ENCODE measurements around the gene EIF1B. TPM values are rescaled to one million over a fixed set of nuclear protein-coding genes. Genes with fewer than 3 reads are reported as not detected.

Gene EIF1B
- total RNA-seq, 1 experiment from 2014 or later = 13.0 TPM

DNA sequence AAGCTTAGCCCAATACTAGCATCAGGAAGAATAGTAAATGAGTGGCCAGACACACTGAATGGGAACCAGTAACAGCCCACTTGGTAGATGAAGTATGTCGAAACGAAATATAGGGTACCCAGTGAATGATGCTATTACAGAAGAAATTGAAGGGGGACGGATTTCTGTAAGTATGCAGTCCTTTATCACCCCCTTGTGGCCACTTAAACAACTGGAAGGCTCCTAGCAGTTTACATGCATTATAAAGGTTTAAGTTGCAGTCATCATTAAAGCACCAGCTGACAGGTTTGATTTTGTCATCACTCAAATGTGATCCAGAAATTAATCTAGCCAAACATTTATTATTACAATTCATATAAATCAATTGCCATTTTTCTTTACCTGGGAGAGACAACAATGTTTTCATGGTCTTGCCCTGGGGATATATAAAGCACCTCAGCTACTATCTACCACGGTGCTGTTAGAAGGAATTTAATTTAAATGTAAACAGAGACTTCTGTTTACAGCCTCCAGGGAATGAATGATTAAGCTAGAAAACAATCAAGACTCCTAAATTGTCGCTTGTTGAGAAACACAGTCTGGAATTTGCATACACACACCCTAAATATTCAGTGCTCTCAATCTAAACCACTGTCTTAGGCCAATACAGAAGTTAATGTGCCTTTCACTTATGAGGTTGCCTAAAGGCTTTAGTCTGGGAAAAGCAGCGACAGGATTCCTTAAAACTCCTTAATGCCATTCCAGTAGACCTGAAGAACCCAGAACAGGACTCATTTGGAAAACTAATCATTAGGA, 7.8 kb downstream of the EIF1B start:
- DNase-seq (ENCODE audit: low read depth in 1 of 2, low spot score in 2 of 2) = no peak
- Histone ChIP-seq H3K27ac (no peak overlapping the region), H3K4me3 (no peak overlapping the region), H3K36me3 (peaks cover 22% of the 10 kb centered on the region), H3K27me3 (replicated peaks) (no peaks in the 10 kb centered on the region), H3K4me1 (replicated peaks) (no peaks in the 10 kb centered on the region), H3K9me3 (replicated peaks) (no peaks in the 10 kb centered on the region)

DNA sequence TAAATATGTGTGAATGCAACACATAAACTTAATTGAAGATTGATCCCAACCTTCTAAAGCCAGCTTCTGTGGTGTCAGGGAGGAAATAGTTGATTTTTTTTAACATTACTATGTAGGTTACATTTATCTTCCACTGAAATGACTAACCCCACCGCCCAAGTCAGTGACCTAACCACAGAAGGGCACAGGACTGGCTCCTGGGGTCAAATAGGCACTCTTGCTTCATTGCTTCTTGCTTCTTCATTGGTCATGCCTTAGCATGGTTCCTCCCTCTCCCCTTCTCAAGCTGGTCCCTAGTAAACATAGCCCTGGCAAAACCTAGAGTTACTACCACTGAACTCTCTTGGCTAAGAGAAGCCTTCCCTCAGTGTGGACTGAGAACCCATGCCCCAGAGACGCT, 12.3 kb downstream of the EIF1B start:
- Histone ChIP-seq H3K27me3 (replicated peaks) (no peaks in the 10 kb centered on the region), H3K4me3 (no peak overlapping the region), H3K9me3 (replicated peaks) (no peaks in the 10 kb centered on the region), H3K4me1 (replicated peaks) (no peaks in the 10 kb centered on the region), H3K36me3 (no peaks in the 10 kb centered on the region), H3K27ac (no peak overlapping the region)
- no peak for DNase-seq (ENCODE audit: low read depth in 1 of 2, low spot score in 2 of 2)

DNA sequence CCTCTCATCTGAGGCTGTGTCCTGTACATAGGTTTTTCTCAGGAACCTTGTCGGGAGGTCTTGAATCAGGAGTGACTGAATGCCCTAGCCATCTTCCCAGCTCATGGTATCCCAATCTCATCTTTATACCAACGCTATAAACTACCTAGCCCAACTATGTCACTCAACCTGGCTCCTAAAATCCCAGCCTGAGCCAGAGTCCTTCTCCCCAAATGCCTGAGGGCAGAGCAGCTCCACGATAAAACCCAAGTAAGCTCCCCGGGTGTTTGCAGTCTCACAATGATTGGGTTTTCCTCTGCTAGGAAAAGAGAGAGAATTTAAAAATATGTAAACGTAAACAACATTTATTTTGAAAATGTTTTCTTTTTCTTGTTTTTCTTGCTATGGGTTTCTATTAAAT, 14.4 kb downstream of the EIF1B start:
- Histone ChIP-seq H3K9me3 (replicated peaks) (no peaks in the 10 kb centered on the region), H3K27ac (no peak overlapping the region)
- DNase-seq (ENCODE audit: low read depth in 1 of 2, low spot score in 2 of 2) = no peak

DNA sequence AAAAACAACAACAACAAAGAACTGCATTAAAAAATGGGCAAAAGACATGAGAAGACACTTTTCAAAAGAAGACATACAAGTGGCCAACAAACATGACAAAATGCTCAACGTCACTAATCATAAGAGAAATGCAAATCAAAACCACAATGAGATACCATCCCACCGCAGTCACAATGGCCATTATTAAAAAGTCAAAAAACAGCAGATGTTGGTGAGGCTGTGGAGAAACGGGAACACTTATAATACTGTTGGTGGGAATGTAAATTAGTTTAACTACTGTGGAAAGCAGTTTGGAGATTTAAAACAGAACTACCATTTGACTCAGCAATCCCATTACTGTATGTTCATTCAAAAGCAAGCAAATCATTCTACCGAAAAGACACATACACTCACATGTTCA, 15.1 kb downstream of the EIF1B start:
- H3K27ac ChIP-seq = no peak overlapping the region
- H3K9me3 ChIP-seq (replicated peaks) = no peaks in the 10 kb centered on the region
- no peak overlapping the region for H3K4me3 ChIP-seq
- H3K4me1 ChIP-seq (replicated peaks) = no peaks in the 10 kb centered on the region
- DNase-seq (ENCODE audit: low read depth in 1 of 2, low spot score in 2 of 2) = no peak
- H3K36me3 ChIP-seq = no peaks in the 10 kb centered on the region
- H3K27me3 ChIP-seq (replicated peaks) = no peaks in the 10 kb centered on the region

More for the DNA sequence above, 14.4 kb downstream of the EIF1B start:
- Histone ChIP-seq H3K27me3 (replicated peaks) (no peaks in the 10 kb centered on the region), H3K36me3 (no peaks in the 10 kb centered on the region), H3K4me1 (replicated peaks) (no peaks in the 10 kb centered on the region), H3K4me3 (no peak overlapping the region)

DNA sequence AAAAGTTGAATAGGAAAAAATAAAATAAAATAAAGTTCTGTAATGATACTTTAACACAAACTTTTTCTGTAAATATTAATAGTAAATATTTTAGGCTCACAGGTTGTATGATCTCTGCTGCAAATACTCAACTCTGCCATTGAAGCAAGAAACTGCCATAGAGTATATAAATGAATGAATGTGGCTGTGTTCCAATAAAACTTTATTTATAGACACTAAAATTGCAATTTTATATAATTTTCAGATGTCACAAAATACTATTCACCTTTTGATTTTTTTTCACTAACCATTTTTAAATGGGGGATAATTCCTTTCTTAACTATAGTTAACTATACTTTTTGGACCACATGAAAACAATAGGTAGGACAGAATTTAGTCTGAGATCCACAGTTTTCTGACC, 16.0 kb downstream of the EIF1B start:
- no peak for DNase-seq (ENCODE audit: low read depth in 1 of 2, low spot score in 2 of 2)
- H3K27me3 ChIP-seq (replicated peaks) = no peaks in the 10 kb centered on the region
- no peaks in the 10 kb centered on the region for H3K36me3 ChIP-seq
- no peaks in the 10 kb centered on the region for H3K9me3 ChIP-seq (replicated peaks)
- H3K4me3 ChIP-seq = no peak overlapping the region
- no peaks in the 10 kb centered on the region for H3K4me1 ChIP-seq (replicated peaks)
- no peak overlapping the region for H3K27ac ChIP-seq

DNA sequence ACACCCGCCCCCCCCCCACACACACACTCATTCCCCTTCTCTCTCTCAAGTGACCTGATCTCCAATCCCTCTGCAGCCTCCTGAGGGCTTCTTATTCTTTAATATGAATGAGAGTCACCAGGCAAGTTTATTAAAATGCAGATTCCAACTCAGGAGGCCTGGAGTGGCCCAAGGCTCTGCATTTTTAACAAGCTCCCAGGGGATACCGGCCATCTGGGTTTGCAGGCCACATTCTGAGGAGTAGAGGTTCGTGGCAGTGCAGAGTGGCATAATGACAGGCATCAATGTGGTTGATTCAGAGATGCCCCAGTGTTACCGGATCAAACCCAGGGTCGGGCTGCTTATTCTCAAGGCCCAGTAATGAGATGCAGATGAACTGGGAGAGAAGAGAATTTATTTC, 18.9 kb downstream of the EIF1B start:
- H3K27ac ChIP-seq = no peak overlapping the region
- no peak for DNase-seq (ENCODE audit: low read depth in 1 of 2, low spot score in 2 of 2)

DNA sequence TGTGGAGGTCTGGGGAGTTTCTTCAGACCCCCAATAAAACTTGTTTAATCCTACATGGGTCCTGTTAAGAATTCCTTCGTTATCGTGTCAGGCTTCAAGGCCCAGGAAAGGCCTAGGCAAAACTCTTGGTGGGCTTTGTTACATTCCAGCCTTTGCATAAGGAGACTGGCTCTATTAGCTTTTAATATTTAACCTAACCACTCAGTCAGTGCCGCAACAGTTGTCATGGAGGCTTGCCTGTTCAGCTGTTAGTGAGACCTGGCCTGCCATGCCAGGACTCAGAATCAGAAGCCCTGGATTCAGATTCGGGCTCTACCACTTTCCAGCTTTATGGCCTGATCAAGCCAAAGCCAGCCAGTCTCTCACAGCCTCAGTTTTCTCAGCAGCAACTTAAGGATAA, 19.6 kb downstream of the EIF1B start:
- no peaks in the 10 kb centered on the region for H3K4me1 ChIP-seq (replicated peaks)
- no peaks in the 10 kb centered on the region for H3K9me3 ChIP-seq (replicated peaks)
- H3K27ac ChIP-seq = no peak overlapping the region
- H3K4me3 ChIP-seq = no peak overlapping the region
- H3K36me3 ChIP-seq = no peaks in the 10 kb centered on the region
- no peak for DNase-seq (ENCODE audit: low read depth in 1 of 2, low spot score in 2 of 2)
- no peaks in the 10 kb centered on the region for H3K27me3 ChIP-seq (replicated peaks)

More for the DNA sequence above, 18.9 kb downstream of the EIF1B start:
- Histone ChIP-seq H3K4me1 (replicated peaks) (no peaks in the 10 kb centered on the region), H3K4me3 (no peak overlapping the region), H3K9me3 (replicated peaks) (no peaks in the 10 kb centered on the region), H3K36me3 (no peaks in the 10 kb centered on the region), H3K27me3 (replicated peaks) (no peaks in the 10 kb centered on the region)

DNA sequence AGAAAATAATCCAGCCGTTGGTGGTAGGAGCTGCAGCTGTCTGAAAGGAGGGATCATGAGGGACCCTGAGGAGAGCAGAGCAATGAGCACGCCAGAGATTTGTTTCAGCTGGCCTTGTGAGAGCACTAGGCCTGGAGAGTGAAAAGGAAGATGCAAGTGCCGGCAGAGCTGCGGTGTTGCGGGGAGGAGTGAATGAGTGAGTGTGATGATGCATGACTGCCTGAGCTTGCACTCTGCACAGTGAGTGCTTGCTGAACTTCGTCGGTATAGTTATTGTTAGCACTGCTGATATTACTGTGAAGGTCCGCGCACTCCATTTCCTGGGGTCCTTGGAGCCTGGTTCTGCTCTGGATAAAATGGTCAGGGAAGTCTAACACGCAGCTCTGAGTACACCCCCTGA, 23.2 kb downstream of the EIF1B start:
- H3K9me3 ChIP-seq (replicated peaks) = no peaks in the 10 kb centered on the region
- H3K4me3 ChIP-seq = no peak overlapping the region
- no peak for DNase-seq (ENCODE audit: low read depth in 1 of 2, low spot score in 2 of 2)
- H3K36me3 ChIP-seq = no peaks in the 10 kb centered on the region
- H3K27me3 ChIP-seq (replicated peaks) = no peaks in the 10 kb centered on the region
- no peak overlapping the region for H3K27ac ChIP-seq
- no peaks in the 10 kb centered on the region for H3K4me1 ChIP-seq (replicated peaks)

DNA sequence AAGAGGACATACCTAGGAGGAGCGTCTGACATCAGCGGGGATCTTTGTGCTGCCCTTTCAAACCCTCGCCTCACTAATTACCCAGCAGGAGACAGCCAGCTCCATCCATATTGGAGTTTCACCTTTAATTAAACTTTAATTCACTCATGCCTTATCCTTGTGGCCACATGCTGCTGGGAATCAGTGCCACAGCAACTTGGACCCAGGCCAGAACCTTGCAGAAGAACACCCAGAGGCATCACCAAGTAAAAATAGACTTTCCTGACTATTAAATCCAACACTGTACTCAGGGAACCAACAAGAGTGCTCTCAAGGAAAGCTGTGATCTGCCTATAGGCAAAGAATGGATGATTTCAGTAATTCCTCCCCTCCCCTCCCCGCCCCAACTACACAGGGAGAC, 23.9 kb downstream of the EIF1B start:
- DNase-seq (ENCODE audit: low read depth in 1 of 2, low spot score in 2 of 2) = no peak
- H3K4me3 ChIP-seq = no peak overlapping the region
- H3K27ac ChIP-seq = no peak overlapping the region
- no peaks in the 10 kb centered on the region for H3K36me3 ChIP-seq
- no peaks in the 10 kb centered on the region for H3K4me1 ChIP-seq (replicated peaks)
- no peaks in the 10 kb centered on the region for H3K27me3 ChIP-seq (replicated peaks)
- H3K9me3 ChIP-seq (replicated peaks) = no peaks in the 10 kb centered on the region

DNA sequence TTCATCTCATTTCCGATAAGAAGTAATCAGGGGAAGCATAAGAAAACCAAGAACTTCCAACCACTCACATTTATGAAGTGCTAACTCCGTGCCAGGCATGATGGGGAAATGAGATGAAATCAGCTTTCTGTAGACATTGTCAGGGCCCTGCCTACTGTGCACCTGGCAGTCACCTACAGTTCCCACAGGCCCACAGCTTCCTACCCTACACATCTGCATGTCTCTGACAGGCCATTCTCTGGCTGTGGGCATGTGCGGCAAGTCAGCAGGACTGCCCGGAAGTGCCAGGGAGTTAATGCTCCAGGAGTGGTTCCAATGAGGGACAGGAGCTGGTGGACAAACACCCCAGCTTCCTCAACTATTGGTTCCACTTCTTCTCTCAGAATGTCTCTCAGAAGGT, 24.3 kb downstream of the EIF1B start:
- no peak for DNase-seq (ENCODE audit: low read depth in 1 of 2, low spot score in 2 of 2)
- H3K9me3 ChIP-seq (replicated peaks) = no peaks in the 10 kb centered on the region
- H3K4me1 ChIP-seq (replicated peaks) = no peaks in the 10 kb centered on the region
- H3K36me3 ChIP-seq = no peaks in the 10 kb centered on the region
- H3K4me3 ChIP-seq = no peak overlapping the region
- H3K27ac ChIP-seq = no peak overlapping the region
- no peaks in the 10 kb centered on the region for H3K27me3 ChIP-seq (replicated peaks)

DNA sequence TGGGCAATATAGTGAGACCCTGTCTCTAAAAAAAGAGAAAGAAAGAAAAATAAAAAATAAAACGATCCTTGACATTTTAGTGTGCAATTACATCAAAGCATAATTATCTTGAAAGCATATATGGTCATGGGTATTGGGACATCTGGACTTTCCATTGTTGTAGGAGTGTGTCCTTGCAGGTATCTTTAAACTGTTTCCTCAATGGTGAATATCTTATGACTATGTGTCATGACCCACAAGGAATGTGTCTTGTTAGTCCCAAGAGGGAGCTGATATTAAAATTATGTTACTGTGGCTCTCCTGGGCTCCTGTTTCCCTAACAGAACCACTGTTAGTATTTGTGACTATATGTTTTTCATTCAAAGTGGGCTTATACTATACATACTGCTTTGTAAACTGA, 26.6 kb downstream of the EIF1B start:
- no peak for DNase-seq (ENCODE audit: low read depth in 1 of 2, low spot score in 2 of 2)
- Histone ChIP-seq H3K27me3 (replicated peaks) (no peaks in the 10 kb centered on the region), H3K4me1 (replicated peaks) (no peaks in the 10 kb centered on the region), H3K27ac (no peak overlapping the region), H3K9me3 (replicated peaks) (no peaks in the 10 kb centered on the region), H3K4me3 (no peak overlapping the region), H3K36me3 (no peaks in the 10 kb centered on the region)

DNA sequence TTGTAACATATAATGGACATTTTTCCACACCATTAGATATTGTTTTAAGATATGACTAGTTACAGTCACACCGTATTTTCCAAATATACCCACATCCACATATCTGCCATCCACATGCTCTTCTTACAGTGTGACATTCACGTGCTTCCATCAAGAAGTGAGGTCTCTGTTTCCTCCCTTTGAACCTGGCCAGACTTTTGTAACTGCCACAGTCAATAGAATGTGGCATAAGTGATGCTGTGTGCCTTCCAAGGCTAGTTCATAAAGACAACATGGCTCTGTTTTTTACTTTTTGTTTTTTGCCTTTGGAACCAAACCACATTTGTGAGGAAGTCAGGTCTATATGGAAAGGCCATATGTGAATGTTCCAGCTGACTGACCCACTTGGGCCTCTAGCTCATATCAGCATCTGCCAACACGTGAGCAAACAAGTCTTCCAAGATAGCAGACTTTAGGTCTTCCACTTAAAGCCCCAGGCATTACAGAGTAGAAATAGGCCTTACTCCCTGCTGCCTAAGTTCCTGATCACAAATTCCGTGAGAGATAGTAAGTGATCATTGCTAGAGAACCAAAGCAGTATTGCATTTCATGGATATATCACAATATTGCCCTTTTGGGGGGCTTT, 27.1 kb downstream of the EIF1B start:
- Histone ChIP-seq H3K27me3 (replicated peaks) (no peaks in the 10 kb centered on the region), H3K36me3 (no peaks in the 10 kb centered on the region), H3K4me3 (no peak overlapping the region), H3K9me3 (replicated peaks) (no peaks in the 10 kb centered on the region), H3K4me1 (replicated peaks) (no peaks in the 10 kb centered on the region), H3K27ac (no peak overlapping the region)
- DNase-seq (ENCODE audit: low read depth in 1 of 2, low spot score in 2 of 2) = no peak

DNA sequence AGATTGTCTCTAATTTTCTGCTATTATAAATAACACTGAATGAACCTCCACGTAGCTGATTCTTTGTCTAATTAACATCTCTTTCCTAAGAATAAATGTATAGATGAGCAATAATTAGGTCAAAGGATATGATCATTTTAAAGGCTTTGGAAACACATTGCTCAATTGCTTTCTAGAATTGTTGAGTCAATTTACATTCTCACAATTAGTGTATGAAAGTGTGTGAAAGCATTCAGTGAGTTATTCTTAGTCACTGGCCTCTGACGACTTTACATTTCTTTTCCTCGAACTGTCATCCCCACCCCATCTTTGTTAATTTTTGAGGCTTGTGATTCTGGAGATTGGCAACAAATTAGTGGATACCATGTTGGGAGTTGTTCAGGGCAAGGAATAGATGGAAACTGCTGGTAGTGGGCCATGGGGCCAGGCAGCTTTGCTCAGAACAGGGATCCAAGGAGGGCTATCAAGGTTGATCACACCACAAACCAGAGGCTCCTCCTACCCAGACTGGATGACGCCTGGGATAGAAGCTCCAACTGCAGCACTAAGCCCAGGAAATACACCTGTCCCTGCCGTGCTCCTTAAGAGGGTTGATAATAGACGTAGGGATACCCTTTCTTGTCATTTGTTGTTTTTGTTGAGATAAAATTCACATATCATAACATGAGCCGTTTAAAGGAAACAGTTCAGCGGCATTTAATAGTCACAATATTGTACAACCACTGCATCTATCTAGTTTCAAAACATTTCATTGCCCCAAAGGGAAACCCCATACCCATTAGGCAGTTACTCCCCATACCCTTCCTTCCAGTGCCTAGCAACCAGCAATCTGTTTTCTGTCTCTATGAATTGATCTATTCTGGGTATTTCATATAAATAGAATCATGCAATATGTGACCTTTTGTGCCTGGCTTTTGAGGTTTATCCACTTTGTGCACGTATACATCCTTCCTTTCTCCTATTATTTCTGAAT, 27.9 kb downstream of the EIF1B start:
- H3K36me3 ChIP-seq = no peaks in the 10 kb centered on the region
- no peaks in the 10 kb centered on the region for H3K4me1 ChIP-seq (replicated peaks)
- no peak overlapping the region for H3K4me3 ChIP-seq
- no peaks in the 10 kb centered on the region for H3K9me3 ChIP-seq (replicated peaks)
- H3K27ac ChIP-seq = no peak overlapping the region
- H3K27me3 ChIP-seq (replicated peaks) = no peaks in the 10 kb centered on the region
- DNase-seq (ENCODE audit: low read depth in 1 of 2, low spot score in 2 of 2) = no peak

DNA sequence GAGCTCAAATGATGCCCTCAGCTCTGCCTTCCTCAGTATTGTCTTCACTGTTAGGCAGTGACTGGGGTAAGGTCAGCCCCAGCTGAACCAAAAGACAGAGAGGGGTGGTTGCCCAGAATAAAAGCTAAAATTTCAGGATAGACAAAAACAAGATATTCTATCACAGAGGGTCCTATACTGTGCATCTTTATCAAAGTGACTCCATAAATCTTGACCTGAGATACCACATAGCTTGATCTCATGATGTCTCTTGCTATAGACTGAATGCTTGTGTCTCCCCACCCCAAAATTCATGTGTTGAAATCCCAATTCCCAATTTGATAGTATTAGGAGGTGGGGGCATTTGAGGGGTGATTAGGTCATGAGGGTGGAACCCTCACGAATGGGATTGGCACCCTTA, 30.4 kb downstream of the EIF1B start:
- DNase-seq (ENCODE audit: low read depth in 1 of 2, low spot score in 2 of 2) = no peak

More for the DNA sequence above, 30.4 kb downstream of the EIF1B start:
- Histone ChIP-seq H3K27ac (no peak overlapping the region), H3K4me1 (replicated peaks) (no peaks in the 10 kb centered on the region), H3K36me3 (no peaks in the 10 kb centered on the region), H3K9me3 (replicated peaks) (no peaks in the 10 kb centered on the region), H3K4me3 (no peak overlapping the region), H3K27me3 (replicated peaks) (no peaks in the 10 kb centered on the region)

Measured in SJSA1 (cell line).